Astrocyte (in vitro differentiated cells and primary cell): ENCODE data around the gene FLCN. TPM values are rescaled to one million over a fixed set of nuclear protein-coding genes. Genes with fewer than 3 reads are reported as not detected.

ENCODE experiments used
- DNase-seq: peaks from one replicate; pipeline ENCODE4 v3.0.0-alpha.2; 2010; ENCODE audit warnings: low read depth
- FAIRE-seq: peaks from 2 replicates; lab custom pipeline; 2011; peaks lifted over from hg19 to GRCh38; lab: Jason Lieb, UNC
- H2AFZ ChIP-seq: 2 replicates; pipeline ENCODE4 v1.6.0; 2012; ENCODE audit warnings: low read depth, low read length, inconsistent platforms
- H3K27ac ChIP-seq: 2 replicates; pipeline ENCODE4 v1.5.1; 2011; ENCODE audit warnings: low read depth, low read length, inconsistent platforms
- H3K27me3 ChIP-seq: 2 replicates; pipeline ENCODE4 v1.6.0; 2011; ENCODE audit warnings: low read length, inconsistent platforms; ENCODE audit not compliant: insufficient read depth
- H3K36me3 ChIP-seq: 2 replicates; pipeline ENCODE4 v1.5.1; 2011; ENCODE audit warnings: low read length, inconsistent platforms; ENCODE audit not compliant: insufficient read depth
- H3K4me1 ChIP-seq: 2 replicates; pipeline ENCODE4 v1.5.1; 2011; ENCODE audit warnings: low read length, inconsistent platforms; ENCODE audit not compliant: insufficient read depth
- H3K4me2 ChIP-seq: 2 replicates; pipeline ENCODE4 v1.6.0; 2012; ENCODE audit warnings: low read length, inconsistent platforms
- H3K4me3 ChIP-seq: 2 replicates; pipeline ENCODE4 v1.5.1; 2011; ENCODE audit warnings: low read depth, mild to moderate bottlenecking, low read length, inconsistent platforms; ENCODE audit not compliant: insufficient read depth
- H3K79me2 ChIP-seq: 2 replicates; pipeline ENCODE4 v1.6.0; 2012; ENCODE audit warnings: mild to moderate bottlenecking, low read length, inconsistent platforms; ENCODE audit not compliant: insufficient read depth
- H3K9ac ChIP-seq: 2 replicates; pipeline ENCODE4 v1.6.0; 2012; ENCODE audit warnings: mild to moderate bottlenecking, low read length, inconsistent platforms
- H3K9me3 ChIP-seq: 2 replicates; pipeline ENCODE4 v1.5.1; 2012; ENCODE audit warnings: low read depth, mild to moderate bottlenecking, low read length, inconsistent platforms; ENCODE audit not compliant: insufficient read depth
- H4K20me1 ChIP-seq: 2 replicates; pipeline ENCODE4 v1.6.0; 2012; ENCODE audit warnings: low read length, inconsistent platforms; ENCODE audit not compliant: insufficient read depth
- H3K27ac Mint-ChIP-seq: one replicate; pipeline ENCODE4 v1.8.0; 2021; ENCODE audit warnings: mild to moderate bottlenecking, mixed read lengths; ENCODE audit not compliant: unreplicated experiment
- H3K27me3 Mint-ChIP-seq: one replicate; pipeline ENCODE4 v1.8.0; 2021; ENCODE audit warnings: low read depth, mixed read lengths; ENCODE audit not compliant: unreplicated experiment
- H3K36me3 Mint-ChIP-seq: one replicate; pipeline ENCODE4 v1.8.0; 2021; ENCODE audit warnings: low read depth, mixed read lengths; ENCODE audit not compliant: unreplicated experiment
- H3K4me1 Mint-ChIP-seq: one replicate; pipeline ENCODE4 v1.8.0; 2021; ENCODE audit warnings: low read depth, mixed read lengths; ENCODE audit not compliant: unreplicated experiment
- H3K4me3 Mint-ChIP-seq: one replicate; pipeline ENCODE4 v1.8.0; 2021; ENCODE audit warnings: mild to moderate bottlenecking, moderate library complexity, mixed read lengths; ENCODE audit not compliant: unreplicated experiment
- H3K9me3 Mint-ChIP-seq: one replicate; pipeline ENCODE4 v1.8.0; 2021; ENCODE audit warnings: mild to moderate bottlenecking, mixed read lengths; ENCODE audit not compliant: unreplicated experiment
- EZH2 ChIP-seq: IDR thresholded peaks from 2 replicates; pipeline ENCODE4 v1.6.1; 2012; ENCODE audit warnings: mild to moderate bottlenecking, low read length, inconsistent platforms; ENCODE audit not compliant: insufficient read depth
- total RNA-seq: library from RNA; stranded (reverse); gene quantifications from 2 replicates; pipeline ENCODE4 v1.2.1, GENCODE V29; 2021
- TF ChIP-seq, protein P1 (sequence below): IDR thresholded peaks from 2 replicates; pipeline ENCODE4 v1.5.1; 2011; ENCODE audit warnings: low read depth, mild to moderate bottlenecking, inconsistent platforms, low read length, moderate library complexity; ENCODE audit not compliant: insufficient read depth

Gene FLCN
- total RNA-seq, 1 donor from 2014 or later: 40.0 TPM

DNA sequence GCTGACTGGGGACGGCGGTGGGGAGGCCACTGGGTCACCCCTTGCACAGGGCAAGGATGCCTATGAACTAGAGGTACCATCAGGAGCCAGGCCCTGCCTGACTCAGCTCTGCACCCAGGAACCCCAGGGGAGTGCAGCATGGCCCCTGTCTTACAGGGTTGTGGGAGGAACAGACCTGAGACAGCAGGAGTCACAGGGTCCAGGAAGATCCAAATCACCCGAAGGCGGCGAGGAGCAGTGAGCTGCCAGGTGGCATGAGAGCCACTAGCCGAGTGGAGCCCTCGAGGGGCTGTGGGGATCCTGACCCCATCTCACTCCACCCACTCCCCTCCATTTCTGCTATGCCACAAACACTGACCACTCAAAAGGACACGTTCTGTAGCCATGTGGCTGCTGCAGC lies 61.6 kb downstream of the FLCN start:
- TF ChIP-seq, protein P1, sequence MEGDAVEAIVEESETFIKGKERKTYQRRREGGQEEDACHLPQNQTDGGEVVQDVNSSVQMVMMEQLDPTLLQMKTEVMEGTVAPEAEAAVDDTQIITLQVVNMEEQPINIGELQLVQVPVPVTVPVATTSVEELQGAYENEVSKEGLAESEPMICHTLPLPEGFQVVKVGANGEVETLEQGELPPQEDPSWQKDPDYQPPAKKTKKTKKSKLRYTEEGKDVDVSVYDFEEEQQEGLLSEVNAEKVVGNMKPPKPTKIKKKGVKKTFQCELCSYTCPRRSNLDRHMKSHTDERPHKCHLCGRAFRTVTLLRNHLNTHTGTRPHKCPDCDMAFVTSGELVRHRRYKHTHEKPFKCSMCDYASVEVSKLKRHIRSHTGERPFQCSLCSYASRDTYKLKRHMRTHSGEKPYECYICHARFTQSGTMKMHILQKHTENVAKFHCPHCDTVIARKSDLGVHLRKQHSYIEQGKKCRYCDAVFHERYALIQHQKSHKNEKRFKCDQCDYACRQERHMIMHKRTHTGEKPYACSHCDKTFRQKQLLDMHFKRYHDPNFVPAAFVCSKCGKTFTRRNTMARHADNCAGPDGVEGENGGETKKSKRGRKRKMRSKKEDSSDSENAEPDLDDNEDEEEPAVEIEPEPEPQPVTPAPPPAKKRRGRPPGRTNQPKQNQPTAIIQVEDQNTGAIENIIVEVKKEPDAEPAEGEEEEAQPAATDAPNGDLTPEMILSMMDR: no peak
- FAIRE-seq (no peak), DNase-seq (no peak)
- H3K36me3 ChIP-seq: peaks cover 65% of the 10 kb centered on the region
- no peaks in the 10 kb centered on the region for H3K9me3 Mint-ChIP-seq
- no peak overlapping the region for H2AFZ ChIP-seq
- H3K4me3 Mint-ChIP-seq: no peak overlapping the region
- peaks cover 14% of the 10 kb centered on the region for H4K20me1 ChIP-seq
- no peaks in the 10 kb centered on the region for H3K9me3 ChIP-seq
- H3K9ac ChIP-seq: no peak overlapping the region
- no peaks in the 10 kb centered on the region for H3K27me3 Mint-ChIP-seq
- no peak overlapping the region for H3K4me3 ChIP-seq
- H3K4me1 ChIP-seq: no peaks in the 10 kb centered on the region
- no peaks in the 10 kb centered on the region for H3K4me1 Mint-ChIP-seq
- no peak overlapping the region for H3K27ac ChIP-seq
- H3K27me3 ChIP-seq: no peaks in the 10 kb centered on the region
- no peaks in the 10 kb centered on the region for H3K79me2 ChIP-seq
- no peak overlapping the region for H3K4me2 ChIP-seq
- H3K36me3 Mint-ChIP-seq: peaks cover 20% of the 10 kb centered on the region
- no peak overlapping the region for H3K27ac Mint-ChIP-seq

GRCh38 chr17:17173921-17174320 lies 63.0 kb downstream of the FLCN start:
- no peak overlapping the region for H3K27ac ChIP-seq
- FAIRE-seq: no peak
- no peaks in the 10 kb centered on the region for H3K4me1 ChIP-seq
- H3K36me3 ChIP-seq: peaks cover 59% of the 10 kb centered on the region
- H3K9me3 Mint-ChIP-seq: no peaks in the 10 kb centered on the region
- no peaks in the 10 kb centered on the region for H3K4me1 Mint-ChIP-seq
- no peaks in the 10 kb centered on the region for H3K27me3 Mint-ChIP-seq
- H3K4me3 Mint-ChIP-seq: no peak overlapping the region
- H3K36me3 Mint-ChIP-seq: peaks cover 21% of the 10 kb centered on the region
- H4K20me1 ChIP-seq: peaks cover 13% of the 10 kb centered on the region
- no peak for DNase-seq
- H3K9ac ChIP-seq: no peak overlapping the region
- H3K4me3 ChIP-seq: no peak overlapping the region
- H3K27me3 ChIP-seq: no peaks in the 10 kb centered on the region
- H3K9me3 ChIP-seq: no peaks in the 10 kb centered on the region
- no peak overlapping the region for H3K4me2 ChIP-seq
- H2AFZ ChIP-seq: no peak overlapping the region
- TF ChIP-seq, protein P1: no peak
- no peak for TF ChIP-seq EZH2
- peaks cover 2% of the 10 kb centered on the region for H3K79me2 ChIP-seq
- H3K27ac Mint-ChIP-seq: no peak overlapping the region

DNA sequence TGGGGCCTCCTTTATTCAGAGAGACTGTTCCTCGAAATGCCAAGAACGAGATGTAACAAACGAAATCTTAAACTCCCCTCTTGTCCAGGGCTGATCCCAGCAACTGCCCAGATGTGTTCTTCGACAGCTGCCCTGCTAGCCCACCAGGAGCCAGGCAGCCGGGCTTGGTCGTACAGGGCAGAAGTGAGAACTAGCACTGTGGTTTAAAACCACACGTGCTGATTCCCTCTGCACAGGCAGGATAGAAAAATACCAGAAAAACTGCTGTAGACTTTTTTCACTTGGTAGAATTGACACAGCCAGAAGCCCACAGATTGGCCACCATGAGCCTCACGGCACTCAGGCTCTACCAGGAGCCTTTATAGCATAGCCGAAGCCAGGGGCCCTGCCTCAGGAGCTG lies 64.0 kb downstream of the FLCN start:
- Mint-ChIP-seq H3K9me3 (no peaks in the 10 kb centered on the region), H3K4me1 (no peaks in the 10 kb centered on the region), H3K4me3 (no peak overlapping the region), H3K36me3 (peaks cover 22% of the 10 kb centered on the region), H3K27me3 (no peaks in the 10 kb centered on the region), H3K27ac (no peak overlapping the region)
- Histone ChIP-seq H3K9ac (no peak overlapping the region), H3K9me3 (no peaks in the 10 kb centered on the region), H3K27ac (no peak overlapping the region), H3K36me3 (peaks cover 58% of the 10 kb centered on the region), H3K4me3 (no peak overlapping the region), H3K79me2 (peaks cover 4% of the 10 kb centered on the region), H2AFZ (no peak overlapping the region), H3K27me3 (no peaks in the 10 kb centered on the region), H3K4me2 (no peak overlapping the region), H4K20me1 (peaks cover 18% of the 10 kb centered on the region), H3K4me1 (no peaks in the 10 kb centered on the region)
- DNase-seq: no peak
- TF ChIP-seq, protein P1: no peak
- TF ChIP-seq EZH2: no peak
- FAIRE-seq: no peak
